NCI-H1417 (cell line): ENCODE results near the gene MPIG6B.
A peak's percentile ranks its signal among the peaks of the same experiment; 100 is the strongest.

Experiments used
- DNase-seq, 3 experiments: peaks; one replicate each; lab custom pipeline; 2025; lab: John Stamatoyannopoulos, UW

MPIG6B gene

GRCh38 chr6:31737315-31737990 lies 14.3 kb downstream of the MPIG6B start:
- peak in 2 of 3 experiments; percentile 47 to 82 for DNase-seq

- peak; percentile 10 to 92 (median 84) for DNase-seq
These were observed 15.1 kb downstream of the MPIG6B start for GRCh38 chr6:31737991-31738979.

DNA sequence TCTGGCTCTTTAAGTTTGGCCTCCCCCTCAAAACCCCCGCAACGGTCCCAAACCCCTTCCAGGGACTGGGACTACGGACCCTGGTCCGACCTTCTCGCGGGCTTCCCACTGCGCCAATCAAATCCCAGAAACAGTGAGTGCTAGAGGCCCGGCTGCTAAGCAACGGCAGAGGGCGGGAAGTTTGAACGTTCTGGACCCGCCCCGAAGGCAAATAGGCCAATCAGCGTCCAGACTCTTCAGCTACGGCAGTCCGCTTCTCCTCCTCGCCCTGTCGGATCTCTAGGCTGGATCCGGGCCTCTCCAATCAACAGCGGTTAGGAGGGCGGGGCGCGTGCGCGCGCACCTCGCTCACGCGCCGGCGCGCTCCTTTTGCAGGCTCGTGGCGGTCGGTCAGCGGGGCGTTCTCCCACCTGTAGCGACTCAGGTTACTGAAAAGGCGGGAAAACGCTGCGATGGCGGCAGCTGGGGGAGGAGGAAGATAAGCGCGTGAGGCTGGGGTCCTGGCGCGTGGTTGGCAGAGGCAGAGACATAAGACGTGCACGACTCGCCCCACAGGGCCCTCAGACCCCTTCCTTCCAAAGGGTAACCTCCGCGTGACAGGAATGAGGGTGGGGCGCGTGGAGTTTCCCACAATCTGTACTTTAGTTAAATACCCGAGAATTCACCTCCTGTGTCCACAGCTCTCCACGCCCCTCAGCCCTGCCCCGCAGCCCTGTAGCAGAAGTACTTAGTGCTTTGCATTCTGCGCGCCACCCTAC lies 16.6 kb downstream of the MPIG6B start, which contains the start of gene MSH5:
Gene MSH5, plus strand, starts transcription at position 367 of the 758 bp plus-strand sequence. CDS start 462 bp downstream, outside the sequence.
- peak; percentile 99 to 100 (median 99) for DNase-seq

GRCh38 chr6:31740397-31741223 lies 17.4 kb downstream of the MPIG6B start:
- peak in 1 of 3 experiments; percentile 52 for DNase-seq

GRCh38 chr6:31741815-31742214 lies 18.6 kb downstream of the MPIG6B start:
- DNase-seq: no peak

GRCh38 chr6:31742894-31743293 lies 19.7 kb downstream of the MPIG6B start:
- no peak for DNase-seq

DNA sequence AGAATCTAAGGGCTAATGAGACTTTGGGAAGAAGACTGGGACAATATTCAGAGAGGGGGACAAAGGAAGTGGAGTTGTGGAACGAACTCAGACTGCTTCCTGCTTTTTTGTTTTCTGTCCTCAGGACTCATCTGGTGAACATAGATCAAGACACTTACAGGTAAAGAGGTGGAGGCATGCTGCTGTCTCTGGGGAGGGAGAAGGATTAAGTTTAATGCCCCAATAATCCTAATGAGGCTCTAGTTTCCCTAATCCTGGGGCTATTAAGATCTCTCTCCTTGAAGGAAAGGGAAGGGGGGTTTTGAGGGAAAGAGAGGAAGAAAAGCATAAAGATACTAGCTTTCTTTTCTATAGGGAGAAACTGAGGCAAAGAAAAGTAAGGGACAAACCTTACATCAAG lies 21.2 kb downstream of the MPIG6B start:
- DNase-seq: no peak

DNA sequence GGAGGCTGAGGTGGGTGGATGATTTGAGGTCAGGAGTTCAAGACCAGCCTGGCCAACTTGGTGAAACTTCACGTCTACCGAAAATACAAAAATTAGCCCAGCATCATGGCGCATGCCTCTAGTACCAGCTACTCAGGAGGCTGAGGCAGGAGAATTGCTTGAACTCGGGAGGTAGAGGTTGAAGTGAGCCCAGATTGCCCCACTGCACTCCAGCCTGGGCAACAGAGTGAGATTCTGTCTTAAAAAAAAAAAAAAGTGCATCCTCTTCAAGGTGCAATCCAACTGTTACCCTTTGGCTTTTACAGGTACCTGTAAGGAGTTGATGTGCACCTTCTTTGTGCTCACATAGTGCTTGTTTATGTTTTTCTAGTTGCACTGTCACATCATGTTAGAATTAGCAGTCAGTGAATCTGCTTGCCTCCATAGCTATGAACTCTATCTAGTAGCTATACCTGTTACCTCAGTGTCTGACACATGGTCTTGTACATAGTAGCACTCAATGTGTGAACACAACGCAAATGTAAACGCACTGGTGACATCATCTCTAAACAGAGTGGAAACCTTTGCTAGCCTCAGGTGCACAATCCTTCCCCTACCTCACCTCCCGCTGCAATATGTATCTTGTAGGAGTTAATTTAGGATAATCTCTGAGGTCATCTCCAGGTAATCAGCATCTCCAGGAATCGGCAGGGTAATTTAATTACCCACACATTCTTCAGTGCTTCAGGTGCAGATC lies 26.3 kb downstream of the MPIG6B start:
- no peak for DNase-seq

- DNase-seq: no peak
These were observed 27.3 kb downstream of the MPIG6B start for GRCh38 chr6:31750411-31751022.

DNA sequence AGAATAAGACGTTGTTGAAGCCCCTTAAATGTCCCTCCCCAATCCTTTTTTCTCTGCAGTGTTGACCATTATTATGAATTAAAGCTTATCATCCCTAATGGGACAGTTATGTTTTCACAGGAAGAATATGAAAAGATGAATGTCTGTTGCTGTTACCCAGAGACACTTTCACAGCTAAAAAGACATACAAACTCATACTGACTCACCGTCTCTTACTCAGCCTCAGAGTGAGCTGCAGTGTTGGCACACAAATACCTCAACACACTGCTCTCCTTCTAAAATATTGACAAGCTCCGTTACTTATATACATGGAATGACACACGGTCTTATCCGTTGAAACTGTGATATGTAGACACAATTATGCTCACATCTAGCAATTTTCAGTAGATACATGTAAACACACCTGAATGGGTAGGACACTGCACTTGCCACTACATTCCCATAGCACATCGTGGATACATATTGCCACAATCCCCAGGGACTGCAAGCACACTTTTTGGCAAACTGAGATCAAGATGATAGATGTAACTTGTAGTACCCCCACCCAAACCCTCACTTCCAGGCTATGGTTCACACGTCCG lies 29.7 kb downstream of the MPIG6B start:
- DNase-seq: no peak

DNA sequence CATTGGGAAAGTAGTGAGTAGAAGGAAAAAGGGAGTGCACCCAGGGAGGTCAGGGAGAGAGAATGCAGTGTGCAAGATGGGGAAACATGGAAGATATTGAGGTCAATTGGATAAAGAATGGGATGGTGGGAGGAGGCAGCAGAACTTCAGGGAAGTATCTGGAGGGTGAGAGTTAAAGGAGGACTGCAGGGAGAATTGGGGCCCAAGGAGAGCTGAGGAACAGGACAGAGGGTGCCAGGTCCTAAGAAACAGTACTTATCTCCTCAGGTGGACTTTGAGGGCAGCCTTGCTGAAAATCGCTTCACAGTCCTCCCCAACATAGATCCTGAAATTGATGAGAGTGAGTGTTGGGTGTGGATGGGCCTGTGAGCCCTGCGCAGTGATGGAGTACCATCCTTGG lies 35.1 kb downstream of the MPIG6B start:
- no peak for DNase-seq

DNA sequence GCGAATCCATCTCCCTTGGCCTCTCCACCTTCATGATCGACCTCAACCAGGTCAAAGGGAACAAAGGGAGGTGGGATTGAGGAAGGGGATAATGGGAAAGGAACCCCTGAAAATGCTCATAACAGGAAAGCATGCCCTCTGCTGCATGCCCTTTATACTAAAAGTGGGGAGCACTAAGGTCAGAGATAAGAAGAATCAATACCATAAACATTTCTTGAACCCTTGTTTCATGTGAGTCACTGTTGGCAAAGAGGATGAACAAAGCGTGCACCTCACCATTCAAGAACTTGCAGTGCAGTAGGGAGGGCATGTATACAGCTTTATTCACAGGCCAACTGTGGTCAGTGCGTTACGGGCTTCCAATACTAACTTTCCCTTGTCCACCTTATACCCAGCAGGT lies 37.6 kb downstream of the MPIG6B start:
- DNase-seq: no peak

DNA sequence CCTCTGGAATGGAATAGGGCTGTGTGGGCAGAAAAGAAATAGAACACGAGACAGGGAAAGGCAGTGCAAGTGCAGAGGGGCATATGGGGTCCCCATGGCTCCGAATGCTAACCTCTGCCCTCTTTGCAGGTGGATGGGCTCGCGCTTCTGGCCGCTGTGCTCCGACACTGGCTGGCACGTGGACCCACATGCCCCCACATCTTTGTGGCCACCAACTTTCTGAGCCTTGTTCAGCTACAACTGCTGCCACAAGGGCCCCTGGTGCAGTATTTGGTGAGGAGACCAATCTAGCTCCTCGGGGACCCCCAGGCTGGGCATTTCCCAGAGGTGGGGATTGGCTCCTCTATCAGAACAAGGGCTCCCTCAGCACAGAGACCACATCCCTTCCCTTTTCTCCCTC lies 38.2 kb downstream of the MPIG6B start:
- no peak for DNase-seq

DNA sequence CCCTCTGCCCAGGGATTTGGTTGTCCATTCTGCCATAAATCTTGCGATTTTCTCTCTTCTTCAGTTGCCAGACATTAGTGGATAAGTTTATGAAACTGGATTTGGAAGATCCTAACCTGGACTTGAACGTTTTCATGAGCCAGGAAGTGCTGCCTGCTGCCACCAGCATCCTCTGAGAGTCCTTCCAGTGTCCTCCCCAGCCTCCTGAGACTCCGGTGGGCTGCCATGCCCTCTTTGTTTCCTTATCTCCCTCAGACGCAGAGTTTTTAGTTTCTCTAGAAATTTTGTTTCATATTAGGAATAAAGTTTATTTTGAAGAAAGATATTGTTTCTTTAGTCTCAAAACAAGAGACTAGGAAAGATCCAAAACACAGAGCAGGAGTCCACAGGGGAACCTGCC lies 39.2 kb downstream of the MPIG6B start, which contains the start of gene SAPCD1:
Gene SAPCD1, plus strand, starts transcription at position 301 of the 400 bp plus-strand sequence. CDS start 399 bp downstream, outside the sequence.
- DNase-seq: no peak

- DNase-seq: no peak
These were observed 39.9 kb downstream of the MPIG6B start for GRCh38 chr6:31762878-31763618.

GRCh38 chr6:31763619-31763940 lies 40.4 kb downstream of the MPIG6B start:
- DNase-seq: no peak

- DNase-seq: no peak
These were observed 41.0 kb downstream of the MPIG6B start for GRCh38 chr6:31764198-31764597.

DNA sequence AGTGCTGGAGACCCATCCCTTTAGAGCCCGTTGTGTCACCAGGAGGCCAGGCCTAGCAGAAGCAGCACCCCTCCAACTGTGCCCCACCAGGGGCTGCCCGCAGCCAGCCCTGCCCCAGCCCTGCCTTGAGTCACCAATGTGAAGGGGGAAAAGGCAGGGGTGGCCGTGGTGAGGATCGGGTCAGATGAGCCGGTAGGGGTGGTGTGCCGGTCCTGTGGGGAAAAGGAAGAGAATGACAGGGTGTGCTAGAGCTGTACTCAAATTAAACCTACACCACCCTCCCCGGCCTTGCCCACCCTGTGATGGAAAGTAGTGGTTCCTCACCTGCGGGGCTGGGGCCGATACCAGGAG lies 42.4 kb downstream of the MPIG6B start:
- no peak for DNase-seq
